ELR (cell line): ENCODE data around the gene VWA3B.
"Not testable (repeated sequence)": the region's sequence is repeated elsewhere in the genome, so short reads cannot be mapped to it uniquely, and the experiment has no call there.

Experiments used
- DNase-seq: peaks from one replicate; pipeline ENCODE4 v3.0.0-alpha.2; 2015; ENCODE audit warnings: low read depth

VWA3B gene

DNA sequence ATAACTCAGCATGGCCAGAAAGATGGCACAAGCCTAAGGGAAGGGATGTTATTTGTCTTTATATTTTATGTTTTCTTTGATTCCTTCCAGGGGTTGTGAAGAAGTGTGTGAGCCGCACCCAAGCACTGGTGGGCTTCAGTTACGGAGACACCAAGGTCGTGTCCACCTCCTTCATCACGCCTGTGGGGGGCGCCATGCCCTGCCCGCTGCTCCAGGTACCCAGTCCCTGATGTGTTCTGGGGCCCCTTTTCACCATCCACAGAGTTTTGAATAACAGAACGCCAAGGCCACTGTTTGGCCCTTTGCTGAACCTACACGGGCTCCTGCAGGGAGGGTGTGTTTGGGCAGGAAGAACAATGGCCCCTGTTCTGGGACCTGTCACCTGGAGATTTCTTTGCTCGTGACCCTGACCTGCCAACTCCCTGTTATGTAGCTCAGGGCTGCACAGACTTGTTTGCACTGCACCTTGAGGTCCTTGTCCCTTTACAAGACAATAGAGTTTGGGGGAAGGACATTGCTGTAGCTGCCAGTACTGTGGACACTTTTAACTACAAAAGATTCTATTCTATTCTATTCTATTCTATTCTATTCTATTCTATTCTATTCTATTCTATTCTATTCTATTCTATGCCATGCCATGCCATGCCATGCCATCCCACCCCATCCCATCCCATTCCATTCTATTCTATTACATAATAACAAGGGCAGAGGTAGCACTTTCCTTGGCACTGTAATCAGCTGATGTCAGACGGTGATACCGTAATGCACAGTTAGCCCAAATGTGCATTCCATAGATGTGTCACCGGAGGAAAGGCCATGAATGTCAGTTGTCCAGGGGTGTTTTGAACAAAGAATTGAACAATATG lies 211.1 kb downstream of the VWA3B start:
- no peak for DNase-seq

DNA sequence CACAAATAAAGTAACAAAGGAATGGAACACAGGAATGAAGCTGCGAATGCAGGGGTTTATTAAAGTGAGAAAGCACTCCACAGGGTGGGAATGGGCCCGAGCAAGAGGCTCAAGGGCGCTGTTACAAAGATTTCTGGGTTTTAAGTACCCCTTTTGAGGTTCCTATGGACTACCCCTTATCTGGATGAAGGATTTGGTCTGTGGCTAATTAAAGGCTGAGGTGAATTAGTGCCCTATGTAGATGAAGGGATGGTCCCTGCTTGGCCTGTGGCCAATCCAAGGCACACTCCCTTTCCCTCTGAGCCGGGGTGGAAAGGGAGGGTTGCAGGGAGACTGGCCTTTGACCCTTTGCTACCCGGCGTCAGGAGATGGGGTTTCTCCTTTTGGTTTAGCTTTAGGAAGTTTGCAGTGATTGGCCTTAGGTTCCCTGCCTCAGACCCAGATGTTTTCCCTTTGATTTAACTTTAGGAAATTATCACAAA lies 211.8 kb downstream of the VWA3B start:
- DNase-seq: no peak

GRCh38 chr2:98299211-98299905 lies 212.4 kb downstream of the VWA3B start:
- no peak for DNase-seq

- no peak for DNase-seq
Observed at GRCh38 chr2:98300141-98300874, 213.3 kb downstream of the VWA3B start.

DNA sequence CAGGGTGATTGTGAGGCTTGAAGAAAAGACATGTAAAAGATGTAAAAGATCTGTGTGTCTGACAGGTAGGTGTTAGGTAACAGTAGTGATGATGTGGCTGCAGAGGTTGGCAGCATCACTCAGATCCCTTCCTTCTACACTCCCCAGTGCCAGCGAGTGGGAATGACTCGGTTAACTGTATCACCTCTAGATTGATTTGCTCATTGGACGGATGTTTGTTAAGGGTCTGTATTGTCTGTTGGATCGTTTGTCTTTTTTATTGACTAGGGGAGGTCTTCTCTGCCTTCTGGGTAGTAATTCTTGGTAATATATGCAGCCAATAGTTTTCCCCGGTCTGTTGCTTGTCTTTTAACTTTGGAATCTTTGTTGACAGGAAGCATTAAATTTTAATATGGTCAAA lies 214.5 kb downstream of the VWA3B start:
- no peak for DNase-seq

GRCh38 chr2:98307131-98307696 lies 220.2 kb downstream of the VWA3B start:
- not testable (repeated sequence) for DNase-seq

GRCh38 chr2:98308068-98308467 lies 221.1 kb downstream of the VWA3B start:
- DNase-seq: peak; percentile 3

DNA sequence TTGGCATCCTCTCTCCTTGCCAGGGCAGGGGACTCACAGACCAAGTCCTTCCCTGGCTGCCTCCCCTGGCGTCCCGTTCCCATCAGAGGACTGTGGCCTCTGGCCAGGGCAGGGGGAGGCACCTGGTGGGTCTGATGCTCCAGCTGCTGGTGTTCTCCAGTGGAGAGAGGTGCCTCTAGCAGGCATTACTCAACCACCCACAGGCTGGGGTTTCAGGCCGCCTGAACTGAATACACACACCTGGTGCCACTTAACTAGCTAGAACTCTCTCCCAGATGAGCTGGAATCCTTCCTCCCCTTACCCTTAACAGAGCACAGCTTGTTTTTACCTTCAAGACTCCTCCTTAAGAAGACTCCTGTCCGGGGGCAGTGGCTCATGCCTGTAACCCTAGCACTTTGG lies 221.6 kb downstream of the VWA3B start:
- DNase-seq: no peak

DNA sequence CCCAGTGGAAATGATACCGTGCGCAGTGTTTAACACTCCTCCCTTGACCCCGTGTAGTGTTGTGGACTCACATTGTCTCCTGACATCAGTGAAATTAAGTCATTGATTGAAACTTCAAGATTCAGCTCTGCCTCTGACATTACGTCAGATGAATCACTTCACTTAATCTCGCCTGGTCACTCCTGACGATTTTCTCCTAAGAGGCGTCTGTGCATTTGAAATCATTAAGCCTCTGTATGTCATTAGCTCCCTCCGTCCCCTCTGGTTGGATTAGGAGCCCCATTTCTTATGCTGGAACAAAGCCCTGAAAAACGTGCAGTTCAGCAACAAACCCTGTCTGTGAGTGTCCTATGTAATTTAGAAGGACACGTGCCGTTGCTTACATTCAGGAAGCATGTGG lies 222.6 kb downstream of the VWA3B start:
- no peak for DNase-seq

- DNase-seq: no peak
Observed at GRCh38 chr2:98310010-98310409, 223.0 kb downstream of the VWA3B start.

DNA sequence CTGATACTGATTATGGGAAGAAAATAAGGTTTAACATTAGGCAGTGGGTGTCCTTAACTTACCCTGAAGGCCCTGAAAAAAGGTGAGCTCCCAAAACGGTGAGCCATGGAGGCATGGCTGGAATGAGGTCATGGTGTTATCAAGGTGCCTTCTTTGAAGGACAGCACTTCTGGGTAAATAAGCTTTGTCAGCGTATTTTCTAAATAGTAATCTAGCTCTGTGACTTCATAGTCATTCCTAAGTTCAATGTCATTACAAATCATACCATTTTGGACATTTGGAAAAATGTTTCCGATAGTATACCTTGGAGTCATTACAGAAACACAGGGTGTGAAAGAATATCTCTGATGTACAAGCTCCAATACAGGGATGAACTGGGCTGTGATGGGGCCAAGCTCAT lies 224.1 kb downstream of the VWA3B start:
- no peak for DNase-seq

GRCh38 chr2:98311771-98312545 lies 225.0 kb downstream of the VWA3B start:
- no peak for DNase-seq

GRCh38 chr2:98313492-98314250 lies 226.7 kb downstream of the VWA3B start:
- no peak for DNase-seq

GRCh38 chr2:98314251-98314650 lies 227.3 kb downstream of the VWA3B start:
- no peak for DNase-seq

DNA sequence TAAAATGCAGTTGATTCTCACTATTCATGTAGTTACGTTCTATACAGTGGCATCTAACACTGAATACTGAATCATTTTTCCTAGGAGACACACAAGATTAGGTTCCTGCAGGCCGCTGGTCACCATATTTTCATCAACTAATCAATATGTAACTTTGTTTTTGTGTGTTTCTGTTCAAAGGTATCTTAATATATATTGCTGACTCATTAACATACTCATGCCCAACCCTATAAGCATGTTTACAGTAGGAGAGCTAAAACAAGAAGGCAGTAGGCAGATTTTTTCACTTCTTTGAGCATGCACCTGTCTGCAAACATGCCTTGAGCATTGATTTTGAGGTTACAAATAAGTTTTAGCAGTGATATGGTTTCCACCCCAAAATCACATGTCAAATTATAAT lies 229.0 kb downstream of the VWA3B start:
- DNase-seq: no peak

GRCh38 chr2:98317214-98317613 lies 230.2 kb downstream of the VWA3B start:
- DNase-seq: no peak

- DNase-seq: not testable (repeated sequence)
Observed at GRCh38 chr2:98320171-98320570, 233.2 kb downstream of the VWA3B start.

GRCh38 chr2:98324181-98324580 lies 237.2 kb downstream of the VWA3B start:
- peak; percentile 57 for DNase-seq

- no peak for DNase-seq
Observed at GRCh38 chr2:98327776-98328175, 240.8 kb downstream of the VWA3B start.

DNA sequence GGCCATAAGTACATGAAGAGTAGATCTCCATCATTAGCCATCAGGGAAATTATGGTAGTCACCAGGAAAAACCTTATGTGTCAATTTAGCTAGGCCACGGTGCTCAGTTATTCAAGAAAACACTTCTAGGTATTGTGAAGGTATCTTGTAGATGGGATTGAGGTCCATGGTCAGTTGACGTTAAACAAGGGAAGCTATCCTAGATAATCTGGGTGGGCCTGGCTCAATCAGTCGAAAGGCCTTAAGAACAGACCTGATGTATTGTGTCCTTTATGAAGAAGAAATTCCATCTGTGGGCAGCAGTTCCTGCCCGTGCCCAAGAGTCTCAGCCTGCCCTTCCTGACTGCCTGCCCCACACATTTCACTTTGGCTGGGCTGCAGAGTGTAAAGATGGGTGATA lies 242.6 kb downstream of the VWA3B start:
- DNase-seq: no peak

DNA sequence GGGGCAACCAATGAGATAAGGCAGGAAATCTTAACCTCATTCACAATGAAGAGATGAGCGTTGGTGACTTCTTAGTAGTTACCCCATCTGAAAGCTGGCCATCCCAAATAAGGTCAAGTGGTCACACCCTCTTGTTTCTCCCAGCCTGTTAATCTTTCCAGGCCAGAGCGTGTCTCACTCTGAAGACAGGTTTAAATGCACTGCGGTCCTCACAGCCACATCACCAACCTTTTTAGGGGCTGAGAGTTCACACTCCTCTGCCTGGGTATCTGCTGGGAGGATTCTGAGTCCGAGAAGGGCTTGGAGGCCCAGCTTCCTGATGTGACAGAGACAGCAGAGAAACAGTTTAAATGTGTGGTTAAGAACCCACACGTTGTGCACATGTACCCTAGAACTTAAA lies 246.0 kb downstream of the VWA3B start:
- no peak for DNase-seq
